HG03064 (cell line): ENCODE data around the gene MIDN.

Experiments used
- ATAC-seq: cut with Tn5 transposase; IDR thresholded peaks from one replicate; pipeline ENCODE4 v1.9.1; 2021; ENCODE audit warnings: low read depth; ENCODE audit not compliant: unreplicated experiment

The MIDN gene

DNA sequence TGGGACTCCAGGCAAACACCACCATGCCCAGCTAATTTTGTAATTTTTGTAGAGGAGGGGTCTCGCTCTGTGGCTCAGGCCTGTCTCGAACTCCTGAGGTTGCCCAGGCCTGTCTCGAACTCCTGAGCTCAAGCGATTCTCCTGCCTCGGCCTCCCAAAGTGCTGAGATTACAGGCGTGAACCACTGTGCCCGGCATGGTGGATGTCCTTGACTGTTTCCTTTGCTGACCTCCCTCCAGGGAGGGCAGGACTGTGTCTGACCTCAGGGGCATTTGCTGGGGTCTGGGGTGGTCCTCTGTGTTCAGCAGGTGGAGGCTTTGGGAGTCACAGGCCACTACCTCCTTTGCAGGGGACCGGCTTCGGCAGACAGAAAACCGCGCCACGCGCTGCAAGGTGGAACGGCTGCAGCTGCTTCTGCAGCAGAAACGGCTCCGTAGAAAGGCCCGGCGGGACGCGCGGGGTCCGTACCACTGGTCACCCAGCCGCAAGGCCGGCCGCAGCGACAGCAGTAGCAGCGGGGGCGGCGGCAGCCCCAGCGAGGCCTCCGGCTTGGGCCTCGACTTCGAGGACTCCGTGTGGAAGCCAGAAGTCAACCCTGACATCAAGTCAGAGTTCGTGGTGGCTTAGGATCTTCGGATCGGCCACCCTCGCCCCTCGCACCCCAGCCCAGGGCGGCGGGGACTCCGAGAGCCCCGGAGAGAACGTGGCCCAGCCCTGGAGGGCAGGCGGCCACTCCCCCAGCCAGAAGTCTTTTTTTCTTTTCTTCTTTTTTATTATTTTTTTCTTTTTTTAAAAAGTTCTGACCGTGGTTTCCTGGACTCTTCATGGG, 8.5 kb downstream of the MIDN start:
- ATAC-seq, result no peak

- ATAC-seq, result no peak
These were observed 9.2 kb downstream of the MIDN start for GRCh38 chr19:1257475-1258162.

DNA sequence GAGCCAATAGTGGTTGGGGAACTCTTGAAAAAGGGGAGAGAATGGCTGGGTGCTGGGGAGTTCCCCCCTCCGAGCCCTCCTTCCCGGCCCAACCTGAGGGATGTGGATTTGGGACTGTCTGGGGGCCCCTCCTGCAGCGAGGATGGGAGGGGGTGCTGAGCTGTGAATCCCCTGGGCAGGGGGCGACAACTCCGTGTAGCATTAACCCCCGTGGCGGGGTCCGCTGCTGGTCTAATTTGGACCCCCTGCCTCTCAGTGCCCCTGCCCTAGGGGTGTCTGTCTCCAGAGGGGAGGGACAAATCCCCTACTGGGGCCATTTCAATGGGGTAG, 9.7 kb downstream of the MIDN start:
- ATAC-seq, result no peak

DNA sequence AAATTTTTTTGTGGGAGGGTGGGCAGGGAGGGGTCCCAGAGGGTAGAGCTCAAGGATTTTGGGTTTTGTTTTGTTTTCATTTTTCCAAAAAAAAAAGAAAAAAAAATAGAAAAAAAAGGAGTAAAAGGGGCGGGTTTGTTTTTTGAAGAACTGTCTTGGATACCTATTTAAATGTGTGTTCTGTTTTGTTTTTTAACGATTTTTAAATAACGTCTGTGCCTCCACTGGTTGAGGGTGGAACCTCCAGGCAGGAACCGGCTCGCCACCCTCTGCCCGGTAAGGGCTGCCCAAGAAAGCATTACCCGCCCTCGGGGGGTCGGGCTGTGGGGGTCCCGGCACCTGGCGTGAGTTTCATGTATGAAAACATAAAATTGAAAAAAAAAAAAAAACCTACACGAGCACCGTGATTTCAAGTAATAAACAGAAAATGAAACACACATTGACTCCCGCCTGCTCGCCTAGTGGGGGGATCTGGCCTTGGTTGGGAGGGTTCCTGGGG, 10.4 kb downstream of the MIDN start:
- ATAC-seq, result no peak

- ATAC-seq, result no peak
These were observed 11.0 kb downstream of the MIDN start for GRCh38 chr19:1259206-1259875.

- no peak for ATAC-seq
These were observed 11.7 kb downstream of the MIDN start for GRCh38 chr19:1259876-1260748.

GRCh38 chr19:1260749-1261537, 12.6 kb downstream of the MIDN start:
- ATAC-seq, result no peak

DNA sequence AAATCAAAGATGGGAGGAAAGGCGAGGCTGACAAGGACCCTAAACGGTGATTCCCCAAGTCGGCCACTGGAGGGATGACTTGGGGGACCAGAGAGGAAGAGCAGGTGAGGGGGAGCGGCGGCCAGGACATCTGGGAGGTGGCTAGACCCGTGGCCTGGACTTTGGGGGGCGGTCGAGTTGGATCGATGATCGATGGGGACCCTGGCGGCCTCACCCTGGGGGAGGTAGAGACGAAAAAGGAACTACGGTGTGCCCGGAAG, 13.1 kb downstream of the MIDN start:
- ATAC-seq, result no peak

DNA sequence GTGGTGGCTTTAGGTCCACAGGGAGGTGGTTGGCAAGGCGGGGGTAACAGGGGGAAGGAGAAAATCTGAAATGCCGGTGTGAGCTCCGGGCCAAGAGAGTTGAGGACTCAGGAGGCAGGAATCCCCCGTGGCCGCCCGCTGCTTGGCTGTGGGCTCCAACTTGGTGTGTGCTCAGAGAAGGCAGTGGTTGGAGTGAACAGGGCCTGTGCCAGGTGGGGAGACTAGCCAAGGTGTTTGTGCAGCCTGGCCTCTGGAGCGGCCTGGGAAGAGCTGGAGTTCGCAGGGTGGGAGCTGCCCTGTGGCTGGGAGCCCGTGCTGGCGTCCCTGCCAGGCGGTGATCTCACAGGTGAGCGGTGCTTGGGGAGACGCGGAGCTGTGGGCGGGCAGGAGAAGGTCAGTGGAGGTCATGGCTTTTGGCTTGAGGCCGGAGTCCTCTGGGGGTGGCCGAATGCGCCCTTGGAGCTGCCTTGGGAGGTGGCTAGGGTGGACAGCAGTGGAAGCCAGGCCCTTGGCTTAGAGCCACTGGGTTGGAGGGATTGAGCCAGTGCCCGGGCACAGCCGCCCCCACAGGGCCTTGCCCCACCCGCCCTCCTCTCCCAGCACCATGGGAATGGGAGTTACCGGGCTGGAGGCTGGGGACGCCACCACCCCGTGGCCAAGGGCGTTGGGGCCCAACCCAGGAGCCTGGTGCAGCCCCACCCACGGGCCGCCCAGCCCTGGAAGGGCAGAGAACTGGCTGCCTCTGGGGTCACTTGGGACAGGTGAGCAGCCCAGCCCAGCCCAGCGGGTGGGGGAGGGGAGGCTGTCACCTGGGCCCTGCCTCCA, 13.6 kb downstream of the MIDN start:
- no peak for ATAC-seq

- ATAC-seq, result no peak
These were observed 14.3 kb downstream of the MIDN start for GRCh38 chr19:1262623-1263123.

DNA sequence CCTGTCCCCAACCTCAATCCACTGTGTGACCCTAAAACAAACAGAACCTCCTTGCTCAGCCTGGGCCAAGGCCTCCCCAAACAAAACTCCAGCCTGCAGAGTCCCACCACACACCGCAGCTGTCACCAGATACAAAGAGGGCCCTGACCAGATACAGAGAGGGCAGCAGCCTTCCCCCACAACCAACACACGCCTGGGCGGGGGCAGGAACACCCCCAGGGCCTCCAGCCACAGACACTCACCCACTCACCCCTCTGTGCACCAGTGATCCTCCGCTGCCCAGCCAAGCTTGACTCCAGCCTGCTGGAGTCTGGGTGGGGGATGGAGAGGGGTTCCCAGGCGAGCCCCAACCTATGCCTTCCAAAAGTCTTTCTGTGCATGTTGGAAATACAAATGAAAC, 14.8 kb downstream of the MIDN start:
- no peak for ATAC-seq

DNA sequence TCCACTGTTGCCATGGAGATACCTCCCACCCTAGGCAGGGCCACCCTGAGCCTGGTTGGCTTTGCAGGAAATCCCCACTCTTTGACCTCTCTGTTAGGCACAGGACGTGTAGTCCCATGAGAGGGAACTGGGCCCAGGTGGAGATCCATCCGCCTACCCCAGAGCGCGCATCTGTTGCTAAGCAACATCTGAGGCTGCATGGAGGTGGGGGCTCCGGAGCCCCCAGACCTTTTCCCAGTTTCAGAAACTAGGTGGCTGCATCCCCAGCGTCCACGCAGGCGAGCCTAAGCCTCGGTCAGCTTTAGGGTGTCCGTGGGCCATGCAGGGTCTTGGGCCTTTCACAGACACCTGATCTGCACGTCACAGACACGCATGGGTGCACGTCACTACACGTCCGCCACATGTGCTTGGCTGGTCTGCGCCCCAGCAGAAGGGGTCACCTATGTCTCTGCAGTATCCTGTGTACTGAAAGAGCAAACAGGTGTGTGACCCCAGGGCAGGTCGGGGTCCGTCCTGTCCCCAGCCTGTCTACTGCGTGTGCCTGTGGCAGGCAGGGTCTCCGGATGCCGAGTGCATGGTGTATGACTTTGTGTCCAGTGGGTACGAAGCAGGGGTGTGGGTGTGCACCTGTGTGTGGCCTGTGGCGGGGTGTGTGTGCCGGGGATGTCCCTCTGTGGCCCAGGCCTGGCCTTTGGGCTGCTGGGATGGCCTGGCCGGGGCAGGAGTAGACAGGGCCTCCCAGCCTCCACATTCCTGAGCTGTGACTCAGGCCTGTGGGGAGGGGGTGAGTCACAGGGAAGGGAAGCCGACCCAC, 16.6 kb downstream of the MIDN start:
- ATAC-seq, result no peak

DNA sequence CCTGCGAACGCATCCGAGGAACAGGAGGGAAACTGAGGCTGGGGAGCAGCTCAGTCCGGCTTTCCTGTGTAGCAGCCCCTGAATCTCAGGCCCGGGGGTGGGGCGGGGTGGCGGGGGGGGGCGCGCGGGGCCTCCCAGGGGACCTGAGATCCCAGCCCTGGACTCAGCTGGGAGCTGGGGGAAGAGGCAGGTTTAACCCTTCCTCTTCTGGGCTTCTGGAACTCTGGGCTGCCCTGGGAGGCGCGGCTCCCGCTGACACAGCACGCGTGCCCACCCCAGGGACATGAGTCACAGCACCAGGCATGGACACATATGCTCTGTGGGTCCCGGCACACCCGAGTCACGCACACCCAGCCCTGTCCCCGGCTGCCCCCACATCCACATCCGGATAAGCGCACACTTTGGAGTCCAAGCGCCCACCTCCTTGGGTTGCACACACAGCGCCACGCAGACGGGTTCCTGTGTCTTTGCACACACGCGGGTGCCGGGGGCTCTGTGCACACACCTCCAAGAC, 17.3 kb downstream of the MIDN start:
- ATAC-seq, result no peak

GRCh38 chr19:1266129-1266915, 17.9 kb downstream of the MIDN start:
- ATAC-seq, result no peak

DNA sequence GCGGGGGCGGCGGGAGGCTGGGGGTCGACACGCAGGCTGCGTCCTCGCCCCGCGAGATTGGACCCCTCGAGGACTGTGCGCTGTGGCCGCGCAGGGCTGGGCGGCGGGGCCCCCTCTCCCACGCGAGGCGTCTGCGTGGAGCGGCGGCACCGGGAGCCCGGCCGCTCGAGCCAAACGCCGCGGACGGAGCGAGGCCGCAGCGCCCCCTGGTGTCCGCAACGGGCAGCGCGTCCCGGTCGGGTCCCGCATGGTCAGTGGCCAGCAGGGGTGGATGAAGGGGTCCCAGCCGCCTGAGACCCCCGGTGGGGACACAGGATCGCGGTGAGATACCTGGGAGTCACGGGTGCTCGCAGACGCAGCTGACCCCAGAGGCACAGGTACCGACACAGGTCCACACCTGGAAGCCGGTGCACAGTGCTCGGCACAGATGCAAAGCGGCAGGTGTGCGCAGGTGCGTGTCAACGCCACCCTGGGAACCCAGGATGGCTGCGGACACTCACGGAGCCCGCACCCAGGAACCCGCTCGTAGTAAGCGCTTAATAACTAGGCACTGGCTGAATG, 18.6 kb downstream of the MIDN start:
- no peak for ATAC-seq

- ATAC-seq, result no peak
These were observed 19.3 kb downstream of the MIDN start for GRCh38 chr19:1267477-1268225.
